OCI-LY3 (cell line): Measurements from ENCODE around the gene GPR62.

Experiments used
- H2AFZ ChIP-seq: fragments of 200-600, 300-600 bp; shearing (Covaris generic); 2 replicates; pipeline ENCODE4 v1.6.0; 2014; ENCODE audit warnings: antibody characterized with exemption, low read depth, low read length
- H3K27ac ChIP-seq: fragments of 200-600, 300-600 bp; sonication (generic); 2 replicates; pipeline ENCODE4 v1.5.1; 2014; ENCODE audit warnings: mild to moderate bottlenecking, low read length, moderate library complexity, mixed read lengths
- H3K27me3 ChIP-seq: fragments of 200-600, 300-600 bp; sonication (generic); 2 replicates; pipeline ENCODE4 v1.6.1; 2014; ENCODE audit warnings: low read depth, low read length, mixed read lengths
- H3K36me3 ChIP-seq: fragments of 200-600, 300-600 bp; sonication (generic); replicated peaks from 2 replicates; pipeline ENCODE3; 2014; ENCODE audit warnings: low read depth, low read length, mixed read lengths
- H3K4me1 ChIP-seq: fragments of 300-600, 200-600 bp; sonication (generic); 2 replicates; pipeline ENCODE4 v1.6.1; 2014; ENCODE audit warnings: low read length, mixed read lengths
- H3K4me2 ChIP-seq: fragments of 200-600, 300-600 bp; sonication (generic); 2 replicates; pipeline ENCODE4 v1.6.1; 2014; ENCODE audit warnings: low read length, mixed read lengths
- H3K4me3 ChIP-seq: fragments of 300-600, 200-600 bp; sonication (generic); 2 replicates; pipeline ENCODE4 v1.5.1; 2014; ENCODE audit warnings: antibody characterized with exemption, mild to moderate bottlenecking, low read length, moderate library complexity
- H3K79me2 ChIP-seq: fragments of 300-600, 200-600 bp; shearing (Covaris generic); 2 replicates; pipeline ENCODE4 v1.6.1; 2014; ENCODE audit warnings: mild to moderate bottlenecking, low read length, mixed read lengths
- H3K9ac ChIP-seq: fragments of 300-600, 200-600 bp; shearing (Covaris generic); 2 replicates; pipeline ENCODE4 v1.6.0; 2014; ENCODE audit warnings: mild to moderate bottlenecking, low read length, moderate library complexity
- H3K9me3 ChIP-seq: fragments of 200-600, 300-600 bp; shearing (Covaris generic); 2 replicates; pipeline ENCODE4 v1.6.1; 2014; ENCODE audit warnings: low read length, mixed read lengths; ENCODE audit not compliant: insufficient read depth
- H4K20me1 ChIP-seq: fragments of 200-600, 300-600 bp; sonication (generic); 2 replicates; pipeline ENCODE4 v1.6.1; 2016; ENCODE audit warnings: low read length, mixed read lengths; ENCODE audit not compliant: insufficient read depth
- EZH2phosphoT487 ChIP-seq: fragments of 200-600 bp; shearing (Covaris generic); IDR thresholded peaks from 2 replicates; pipeline ENCODE4 v1.6.1; 2018; ENCODE audit warnings: antibody characterized with exemption, mixed run types, low read depth
- TF ChIP-seq, protein P1 (sequence below): fragments of 200-600, 300-600 bp; sonication (generic); IDR thresholded peaks from 2 replicates; pipeline ENCODE4 v1.5.1; 2014; ENCODE audit warnings: antibody characterized with exemption, low read length, low read depth

Gene GPR62

DNA sequence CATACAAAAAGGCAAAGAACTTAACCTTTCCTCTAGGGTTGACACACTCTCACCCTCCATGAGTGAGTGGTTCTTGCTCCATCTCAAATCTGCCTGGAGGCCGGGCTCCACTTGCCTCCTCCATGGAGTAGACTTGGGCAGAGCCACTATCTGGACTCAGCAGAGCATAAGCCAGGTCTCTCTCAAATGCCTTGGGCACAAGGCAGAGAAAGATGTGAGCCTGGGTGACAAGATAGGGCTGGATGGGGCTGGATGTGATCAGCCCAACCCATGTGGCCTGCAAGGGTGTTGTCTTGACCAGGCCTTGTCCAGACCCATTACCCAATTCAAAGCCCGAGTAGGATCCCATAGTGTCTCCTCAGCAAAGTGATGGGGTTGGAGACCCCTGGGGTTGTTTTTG lies 44.7 kb downstream of the GPR62 start:
- Histone ChIP-seq H3K9ac (no peak overlapping the region), H3K36me3 (peaks cover 6% of the 10 kb centered on the region), H2AFZ (no peak overlapping the region), H3K4me1 (peaks cover 5% of the 10 kb centered on the region), H4K20me1 (no peaks in the 10 kb centered on the region), H3K27ac (no peak overlapping the region), H3K4me3 (no peak overlapping the region), H3K79me2 (peaks cover 9% of the 10 kb centered on the region), H3K27me3 (peaks cover 34% of the 10 kb centered on the region), H3K9me3 (no peaks in the 10 kb centered on the region), H3K4me2 (no peak overlapping the region)
- no peak for TF ChIP-seq EZH2phosphoT487
- TF ChIP-seq, protein P1, sequence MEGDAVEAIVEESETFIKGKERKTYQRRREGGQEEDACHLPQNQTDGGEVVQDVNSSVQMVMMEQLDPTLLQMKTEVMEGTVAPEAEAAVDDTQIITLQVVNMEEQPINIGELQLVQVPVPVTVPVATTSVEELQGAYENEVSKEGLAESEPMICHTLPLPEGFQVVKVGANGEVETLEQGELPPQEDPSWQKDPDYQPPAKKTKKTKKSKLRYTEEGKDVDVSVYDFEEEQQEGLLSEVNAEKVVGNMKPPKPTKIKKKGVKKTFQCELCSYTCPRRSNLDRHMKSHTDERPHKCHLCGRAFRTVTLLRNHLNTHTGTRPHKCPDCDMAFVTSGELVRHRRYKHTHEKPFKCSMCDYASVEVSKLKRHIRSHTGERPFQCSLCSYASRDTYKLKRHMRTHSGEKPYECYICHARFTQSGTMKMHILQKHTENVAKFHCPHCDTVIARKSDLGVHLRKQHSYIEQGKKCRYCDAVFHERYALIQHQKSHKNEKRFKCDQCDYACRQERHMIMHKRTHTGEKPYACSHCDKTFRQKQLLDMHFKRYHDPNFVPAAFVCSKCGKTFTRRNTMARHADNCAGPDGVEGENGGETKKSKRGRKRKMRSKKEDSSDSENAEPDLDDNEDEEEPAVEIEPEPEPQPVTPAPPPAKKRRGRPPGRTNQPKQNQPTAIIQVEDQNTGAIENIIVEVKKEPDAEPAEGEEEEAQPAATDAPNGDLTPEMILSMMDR, result no peak

DNA sequence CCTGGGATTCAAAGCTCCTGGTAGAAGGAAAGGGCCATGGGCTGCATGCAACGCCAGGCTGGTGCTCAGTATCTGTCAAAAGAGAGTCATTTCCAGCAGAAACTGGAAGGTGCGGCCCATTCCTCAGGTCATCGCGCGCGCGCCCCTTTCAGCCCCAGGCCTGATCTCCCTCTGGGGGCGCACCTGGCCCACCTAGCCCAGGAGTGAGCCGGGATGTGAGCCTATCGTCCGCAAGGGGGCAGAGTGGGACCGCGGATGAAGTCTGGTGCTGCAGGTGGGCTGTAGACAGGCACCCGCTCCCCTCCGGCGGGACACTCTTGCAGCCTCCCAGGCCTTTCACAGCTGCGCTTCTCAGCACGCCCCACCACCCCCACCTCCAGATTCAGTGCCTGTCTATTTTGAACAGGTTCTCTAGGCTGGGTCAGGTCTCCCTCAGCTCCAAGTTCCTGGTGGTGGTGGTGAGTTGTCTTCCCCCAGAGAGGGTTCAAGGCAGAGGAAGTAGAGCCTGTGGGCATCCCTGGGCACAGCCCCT lies 46.3 kb downstream of the GPR62 start:
- TF ChIP-seq, protein P1, result peak; percentile 100
- TF ChIP-seq EZH2phosphoT487, result no peak
- peak overlapping the region; percentile 41; the same call in 1 of the 2 replicates for H3K4me3 ChIP-seq
- H2AFZ ChIP-seq, result peak overlapping the region; percentile 58; the same call in 1 of the 2 replicates
- no peaks in the 10 kb centered on the region for H3K9me3 ChIP-seq
- H3K27ac ChIP-seq, result no peak overlapping the region
- H3K79me2 ChIP-seq, result no peaks in the 10 kb centered on the region
- no peak overlapping the region for H3K9ac ChIP-seq
- H4K20me1 ChIP-seq, result no peaks in the 10 kb centered on the region
- peak overlapping the region; percentile 66 for H3K4me2 ChIP-seq
- H3K27me3 ChIP-seq, result peaks cover 37% of the 10 kb centered on the region
- H3K4me1 ChIP-seq, result peaks cover 13% of the 10 kb centered on the region
- H3K36me3 ChIP-seq, result no peaks in the 10 kb centered on the region

DNA sequence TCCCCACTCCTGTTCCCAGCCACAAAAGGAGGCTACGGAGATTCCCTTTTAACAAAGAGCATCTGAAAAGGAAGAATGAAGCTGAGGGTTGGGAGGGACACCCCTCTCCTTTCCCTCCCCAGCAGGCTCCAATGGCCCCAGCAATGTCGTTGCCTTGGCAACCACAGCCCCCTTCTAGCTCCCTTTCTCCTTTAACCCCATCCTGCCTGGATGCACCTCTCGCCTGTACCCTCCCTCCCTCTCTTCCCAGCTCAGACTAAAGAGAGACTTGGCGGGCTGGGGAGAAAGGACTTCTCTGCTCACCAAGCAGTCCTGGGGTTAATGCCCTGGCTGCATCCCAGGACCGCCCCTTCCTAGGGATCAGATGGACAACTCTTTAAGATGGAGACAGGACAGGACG lies 47.6 kb downstream of the GPR62 start:
- H4K20me1 ChIP-seq, result no peaks in the 10 kb centered on the region
- H3K4me2 ChIP-seq, result no peak overlapping the region
- H3K4me1 ChIP-seq, result peaks cover 13% of the 10 kb centered on the region

DNA sequence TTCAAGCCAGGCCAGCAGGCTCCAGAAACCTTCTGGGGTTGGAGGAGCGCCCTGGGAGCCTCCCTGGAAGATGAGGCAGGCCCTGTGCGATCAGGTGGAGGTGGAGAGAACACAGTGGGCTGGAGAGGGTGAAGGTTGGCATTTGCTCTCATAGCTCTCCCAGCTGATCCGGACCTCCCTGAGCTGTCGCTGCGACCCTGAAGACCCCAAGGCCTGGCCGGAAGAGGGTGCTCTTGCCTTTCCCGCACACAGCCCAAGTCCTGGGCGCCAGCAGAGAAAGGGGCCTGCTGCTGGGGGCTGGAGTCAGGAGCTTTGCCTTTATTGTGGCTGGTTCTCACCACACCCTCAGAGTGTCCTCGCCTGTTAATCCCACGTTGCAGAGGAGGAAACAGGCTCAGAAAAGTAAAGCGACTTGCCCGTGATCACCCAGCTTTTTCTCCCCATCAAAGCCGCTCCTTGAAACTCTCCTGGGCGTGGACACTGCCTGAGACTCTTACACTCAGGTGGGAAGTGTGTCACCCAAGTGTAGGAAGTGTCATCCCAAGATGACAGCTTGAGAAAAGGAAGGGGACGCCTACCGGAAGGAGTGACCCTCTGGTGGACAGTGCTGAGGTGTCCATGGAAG lies 49.1 kb downstream of the GPR62 start:
- TF ChIP-seq EZH2phosphoT487, result no peak
- TF ChIP-seq, protein P1, result peak; percentile 79
- H3K27me3 ChIP-seq, result peaks cover 28% of the 10 kb centered on the region
- no peak overlapping the region for H2AFZ ChIP-seq

More for the DNA sequence above, 47.6 kb downstream of the GPR62 start:
- Histone ChIP-seq H3K9me3 (no peaks in the 10 kb centered on the region), H3K27ac (no peak overlapping the region), H3K79me2 (no peaks in the 10 kb centered on the region), H3K27me3 (peaks cover 36% of the 10 kb centered on the region), H3K9ac (no peak overlapping the region), H2AFZ (no peak overlapping the region), H3K4me3 (no peak overlapping the region), H3K36me3 (no peaks in the 10 kb centered on the region)
- no peak for TF ChIP-seq EZH2phosphoT487
- TF ChIP-seq, protein P1, result no peak

More for the DNA sequence above, 49.1 kb downstream of the GPR62 start:
- no peaks in the 10 kb centered on the region for H4K20me1 ChIP-seq
- no peak overlapping the region for H3K9ac ChIP-seq
- no peak overlapping the region for H3K4me2 ChIP-seq
- no peaks in the 10 kb centered on the region for H3K79me2 ChIP-seq
- no peaks in the 10 kb centered on the region for H3K9me3 ChIP-seq
- H3K4me3 ChIP-seq, result no peak overlapping the region
- no peak overlapping the region for H3K27ac ChIP-seq
- H3K4me1 ChIP-seq, result peaks cover 13% of the 10 kb centered on the region
- no peaks in the 10 kb centered on the region for H3K36me3 ChIP-seq
